Smooth muscle cell of trachea (primary cell): ENCODE measurements around the gene KCNA1. TPM values are rescaled to one million over a fixed set of nuclear protein-coding genes. Genes with fewer than 3 reads are reported as not detected.

Experiments
- total RNA-seq: library from RNA; depleted of rRNA; stranded (reverse); fragments of >200 nt; gene quantifications from 2 replicates; pipeline ENCODE4 v1.2.1, GENCODE V29; 2014

Gene KCNA1
- total RNA-seq, result under 0.01 TPM in 1 of 2 replicates, not detected in the other

DNA sequence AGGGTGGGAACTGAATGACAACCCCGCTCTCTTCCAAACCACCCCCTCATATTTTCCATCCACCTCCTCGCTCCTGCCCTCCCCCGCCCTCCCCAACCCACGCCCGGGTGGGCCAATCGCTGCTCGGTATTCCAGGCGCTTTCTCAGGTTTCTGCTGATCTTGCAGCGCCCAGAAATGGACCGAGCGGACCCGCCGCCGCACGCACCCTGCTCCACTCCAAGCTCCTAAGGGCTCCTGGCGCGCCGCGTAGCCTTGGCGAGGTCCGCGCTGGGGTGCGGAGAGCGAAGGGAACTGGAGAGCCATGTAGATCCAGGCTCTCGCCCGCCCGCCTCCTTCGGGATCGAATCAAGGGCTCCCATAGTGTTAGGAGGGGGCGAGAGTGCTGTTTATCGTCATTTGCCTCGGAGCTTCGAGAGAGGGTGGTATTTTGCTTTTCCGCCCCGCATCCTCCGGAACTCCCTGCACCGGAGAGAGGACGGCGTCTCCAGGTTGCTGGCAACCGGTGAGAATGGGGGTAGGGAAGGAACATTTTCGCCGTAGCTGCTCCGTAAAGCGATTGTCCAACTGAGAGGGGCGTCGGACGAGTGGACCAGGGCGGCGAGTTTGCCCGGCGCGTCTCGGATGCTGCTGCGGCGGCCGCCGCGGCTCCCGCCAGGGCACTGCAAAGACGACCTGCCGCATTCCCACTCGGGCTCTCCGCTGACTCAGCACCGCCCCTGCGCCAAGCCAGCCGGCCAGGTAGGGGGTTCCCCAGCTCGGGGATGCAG is at the start of gene KCNA1:
KCNA1 (plus strand) TSS at position 172 of the 768 bp plus-strand sequence. CDS start 1,474 bp downstream, outside the sequence.

Other genes with a start within 250 kb of the KCNA1 start
- under 0.01 and 0.29 TPM in 2 replicates for gene GALNT8, start 189.5 kb upstream of the KCNA1 start, total RNA-seq
- not detected in 2 replicates for gene KCNA5, start 134.0 kb downstream of the KCNA1 start, total RNA-seq